AG09309 (cell line): Measurements from ENCODE around the gene NBEAL2.

ENCODE experiments used
- DNase-seq: peaks from one replicate; pipeline ENCODE4 v3.0.0-alpha.2; 2010; ENCODE audit warnings: low read depth
- H3K4me3 ChIP-seq: 2 replicates; pipeline ENCODE4 v1.5.1; 2011; ENCODE audit warnings: mild to moderate bottlenecking, low read depth, low read length, moderate library complexity; ENCODE audit not compliant: control insufficient read depth
- TF ChIP-seq, protein P1 (sequence below): IDR thresholded peaks from 2 replicates; pipeline ENCODE4 v1.5.1; 2011; ENCODE audit warnings: mild to moderate bottlenecking, low read depth, low read length, inconsistent platforms; ENCODE audit not compliant: insufficient read depth, control insufficient read depth; ENCODE audit errors: missing control alignments

The NBEAL2 gene

GRCh38 chr3:47007482-47008233 lies 28.2 kb downstream of the NBEAL2 start:
- no peak overlapping the region for H3K4me3 ChIP-seq
- TF ChIP-seq, protein P1, sequence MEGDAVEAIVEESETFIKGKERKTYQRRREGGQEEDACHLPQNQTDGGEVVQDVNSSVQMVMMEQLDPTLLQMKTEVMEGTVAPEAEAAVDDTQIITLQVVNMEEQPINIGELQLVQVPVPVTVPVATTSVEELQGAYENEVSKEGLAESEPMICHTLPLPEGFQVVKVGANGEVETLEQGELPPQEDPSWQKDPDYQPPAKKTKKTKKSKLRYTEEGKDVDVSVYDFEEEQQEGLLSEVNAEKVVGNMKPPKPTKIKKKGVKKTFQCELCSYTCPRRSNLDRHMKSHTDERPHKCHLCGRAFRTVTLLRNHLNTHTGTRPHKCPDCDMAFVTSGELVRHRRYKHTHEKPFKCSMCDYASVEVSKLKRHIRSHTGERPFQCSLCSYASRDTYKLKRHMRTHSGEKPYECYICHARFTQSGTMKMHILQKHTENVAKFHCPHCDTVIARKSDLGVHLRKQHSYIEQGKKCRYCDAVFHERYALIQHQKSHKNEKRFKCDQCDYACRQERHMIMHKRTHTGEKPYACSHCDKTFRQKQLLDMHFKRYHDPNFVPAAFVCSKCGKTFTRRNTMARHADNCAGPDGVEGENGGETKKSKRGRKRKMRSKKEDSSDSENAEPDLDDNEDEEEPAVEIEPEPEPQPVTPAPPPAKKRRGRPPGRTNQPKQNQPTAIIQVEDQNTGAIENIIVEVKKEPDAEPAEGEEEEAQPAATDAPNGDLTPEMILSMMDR = no peak
- DNase-seq = no peak

DNA sequence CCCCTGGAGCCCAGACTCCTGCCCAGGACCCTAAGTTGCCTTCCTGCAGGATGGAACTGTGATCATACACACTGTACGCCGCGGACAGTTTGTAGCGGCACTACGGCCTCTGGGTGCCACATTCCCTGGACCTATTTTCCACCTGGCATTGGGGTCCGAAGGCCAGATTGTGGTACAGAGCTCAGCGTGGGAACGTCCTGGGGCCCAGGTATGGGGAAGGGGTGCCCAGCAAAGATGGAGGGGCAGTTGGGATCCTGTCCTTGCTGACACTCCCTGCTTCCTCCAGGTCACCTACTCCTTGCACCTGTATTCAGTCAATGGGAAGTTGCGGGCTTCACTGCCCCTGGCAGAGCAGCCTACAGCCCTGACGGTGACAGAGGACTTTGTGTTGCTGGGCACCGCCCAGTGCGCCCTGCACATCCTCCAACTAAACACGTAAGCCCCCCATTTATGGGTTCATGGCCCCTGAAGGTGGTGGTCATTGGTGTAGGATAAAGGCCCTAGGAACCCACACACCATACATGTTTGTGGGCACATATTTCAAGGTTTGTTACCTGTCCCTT lies 28.8 kb downstream of the NBEAL2 start:
- DNase-seq = no peak
- TF ChIP-seq, protein P1 = no peak
- H3K4me3 ChIP-seq = no peak overlapping the region

- TF ChIP-seq, protein P1 = no peak
- no peak for DNase-seq
- peak overlapping the region; percentile 39 for H3K4me3 ChIP-seq
Observed at GRCh38 chr3:47008851-47009224, 29.4 kb downstream of the NBEAL2 start.

GRCh38 chr3:47009225-47010110 lies 30.0 kb downstream of the NBEAL2 start:
- H3K4me3 ChIP-seq = peak overlapping the region; percentile 39
- peak; percentile 69 for DNase-seq
- TF ChIP-seq, protein P1 = no peak

GRCh38 chr3:47010111-47010712 lies 30.7 kb downstream of the NBEAL2 start:
- H3K4me3 ChIP-seq = peak overlapping the region; percentile 39

DNA sequence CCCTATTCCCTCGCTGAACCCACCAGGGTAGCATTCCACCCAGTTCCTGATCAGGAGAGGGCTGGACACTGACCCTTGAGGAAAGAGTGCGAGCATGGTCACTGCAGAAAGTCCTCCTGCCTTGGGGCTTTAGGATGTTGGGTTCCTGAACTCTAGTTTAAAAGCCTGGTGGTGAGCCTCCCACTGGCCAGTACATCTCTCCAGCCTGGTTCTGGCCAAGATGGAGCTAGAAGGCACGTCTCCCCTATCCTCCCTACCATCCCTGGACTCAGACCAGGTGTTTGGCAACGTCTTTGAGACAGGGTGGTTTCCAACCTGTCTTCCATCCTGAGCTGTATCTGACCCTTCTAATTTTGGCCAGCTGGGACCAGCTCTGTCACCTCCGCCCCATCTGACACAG lies 31.4 kb downstream of the NBEAL2 start:
- DNase-seq = no peak
- TF ChIP-seq, protein P1 = no peak
- no peak overlapping the region for H3K4me3 ChIP-seq

More at GRCh38 chr3:47010111-47010712, 30.7 kb downstream of the NBEAL2 start:
- TF ChIP-seq, protein P1 = no peak
- DNase-seq = no peak
